Mesenchymal stem cell (in vitro differentiated cells and primary cell): ENCODE measurements around the gene RNLS.

Experiments used
- DNase-seq: peaks from one replicate; pipeline ENCODE4 v3.0.0-alpha.2; 2013
- H2AFZ ChIP-seq: one replicate; pipeline ENCODE4 v1.6.1; 2013; ENCODE audit warnings: low read depth, mild to moderate bottlenecking, control low read depth, inconsistent platforms, low read length, moderate library complexity
- H2AK5ac ChIP-seq: 2 replicates; pipeline ENCODE4 v1.6.1; 2013; ENCODE audit warnings: low read length, moderate library complexity, mild to moderate bottlenecking, inconsistent platforms; ENCODE audit not compliant: severe bottlenecking
- H2BK120ac ChIP-seq: one replicate; pipeline ENCODE4 v1.6.1; 2013; ENCODE audit warnings: low read depth, mild to moderate bottlenecking, inconsistent platforms, low read length, moderate library complexity
- H2BK12ac ChIP-seq, 2 experiments: one replicate each; pipeline ENCODE4 v1.6.1; 2013; ENCODE audit warnings: inconsistent platforms in 2 of 2, low read length in 2 of 2, mild to moderate bottlenecking in 2 of 2, moderate library complexity in 2 of 2, control low read depth in 1 of 2
- H2BK15ac ChIP-seq: one replicate; pipeline ENCODE4 v1.6.1; 2013; ENCODE audit warnings: mild to moderate bottlenecking, low read depth, inconsistent platforms; ENCODE audit not compliant: poor library complexity, severe bottlenecking
- H2BK5ac ChIP-seq: 2 replicates; pipeline ENCODE4 v1.6.1; 2013; ENCODE audit warnings: low read depth, mild to moderate bottlenecking, low read length, control low read depth, inconsistent platforms; ENCODE audit not compliant: poor library complexity, severe bottlenecking
- H3K14ac ChIP-seq, 2 experiments: one replicate each; pipeline ENCODE4 v1.6.1; 2013; ENCODE audit warnings: inconsistent platforms in 2 of 2, low read length in 2 of 2, control low read depth in 1 of 2, mild to moderate bottlenecking in 1 of 2, moderate library complexity in 1 of 2
- H3K18ac ChIP-seq, 2 experiments: one replicate each; pipeline ENCODE4 v1.6.1; 2013; ENCODE audit warnings: inconsistent platforms in 2 of 2, low read length in 2 of 2, control low read depth in 1 of 2, low read depth in 1 of 2, mild to moderate bottlenecking in 1 of 2
- H3K23ac ChIP-seq, 2 experiments: one replicate each; pipeline ENCODE4 v1.6.1; 2013; ENCODE audit warnings: inconsistent platforms in 2 of 2, low read length in 2 of 2, mild to moderate bottlenecking in 2 of 2, moderate library complexity in 2 of 2, control low read depth in 1 of 2
- H3K27ac ChIP-seq: 2 replicates; pipeline ENCODE4 v1.5.1; 2013; ENCODE audit warnings: mild to moderate bottlenecking, moderate library complexity, low read length, control low read depth, inconsistent platforms; ENCODE audit not compliant: poor library complexity, severe bottlenecking
- H3K27me3 ChIP-seq, 2 experiments: 2 replicates each; pipeline versions ENCODE4 v1.6.1 to v1.7.0; 2013; ENCODE audit warnings: low read length in 2 of 2, mild to moderate bottlenecking in 2 of 2, moderate library complexity in 2 of 2, control low read depth in 1 of 2, inconsistent platforms in 1 of 2; ENCODE audit not compliant: control insufficient read depth in 1 of 2, insufficient read depth in 1 of 2
- H3K36me3 ChIP-seq, 2 experiments: 2 replicates each; pipeline versions ENCODE4 v1.6.1 to v1.7.0; 2013; ENCODE audit warnings: low read length in 2 of 2, control low read depth in 1 of 2, inconsistent platforms in 1 of 2, low read depth in 1 of 2, mild to moderate bottlenecking in 1 of 2; ENCODE audit not compliant: insufficient read depth in 2 of 2, control insufficient read depth in 1 of 2
- H3K4ac ChIP-seq, 2 experiments: one replicate each; pipeline ENCODE4 v1.6.1; 2013; ENCODE audit warnings: inconsistent platforms in 2 of 2, low read length in 2 of 2, mild to moderate bottlenecking in 2 of 2, moderate library complexity in 2 of 2, control low read depth in 1 of 2, low read depth in 1 of 2
- H3K4me1 ChIP-seq: 2 replicates; pipeline ENCODE4 v1.6.1; 2013; ENCODE audit warnings: low read depth, low read length, control low read depth; ENCODE audit not compliant: control insufficient read depth, insufficient read depth
- H3K4me2 ChIP-seq: 2 replicates; pipeline ENCODE4 v1.6.1; 2013; ENCODE audit warnings: low read length, mild to moderate bottlenecking, inconsistent platforms; ENCODE audit not compliant: poor library complexity, severe bottlenecking
- H3K4me3 ChIP-seq, 2 experiments: 2 replicates each; pipeline versions ENCODE4 v1.5.1 to v1.7.0; 2013; ENCODE audit warnings: low read length in 2 of 2, mild to moderate bottlenecking in 2 of 2, control low read depth in 1 of 2, low read depth in 1 of 2; ENCODE audit not compliant: insufficient read depth in 1 of 2
- H3K79me1 ChIP-seq: replicated peaks from 2 replicates; pipeline ENCODE4 v1.6.1; 2013; ENCODE audit warnings: mild to moderate bottlenecking, control low read depth, low read length, inconsistent platforms; ENCODE audit not compliant: poor library complexity, severe bottlenecking
- H3K9ac ChIP-seq: 2 replicates; pipeline ENCODE4 v1.7.0; 2013; ENCODE audit warnings: mild to moderate bottlenecking, low read length, moderate library complexity
- H3K9me3 ChIP-seq: 2 replicates; pipeline ENCODE4 v1.7.0; 2013; ENCODE audit warnings: mild to moderate bottlenecking, low read length; ENCODE audit not compliant: control insufficient read depth
- H4K8ac ChIP-seq: one replicate; pipeline ENCODE4 v1.6.1; 2013; ENCODE audit warnings: inconsistent platforms, mild to moderate bottlenecking, low read length, moderate library complexity
- H4K91ac ChIP-seq: one replicate; pipeline ENCODE4 v1.6.1; 2013; ENCODE audit warnings: mild to moderate bottlenecking, low read length, inconsistent platforms
- WGBS: methylation state at CpG from one replicate; pipeline ENCODE4 v1.1.7; 2013; ENCODE audit warnings: mixed read lengths; 5-methylcytosine and 5-hydroxymethylcytosine counted together

The RNLS gene

GRCh38 chr10:88528806-88529570 is 54.1 kb downstream of the RNLS start:
- no peak overlapping the region for H3K4me2 ChIP-seq
- no peak for DNase-seq
- peaks cover under 1% of the 10 kb centered on the region for H3K4me1 ChIP-seq

DNA sequence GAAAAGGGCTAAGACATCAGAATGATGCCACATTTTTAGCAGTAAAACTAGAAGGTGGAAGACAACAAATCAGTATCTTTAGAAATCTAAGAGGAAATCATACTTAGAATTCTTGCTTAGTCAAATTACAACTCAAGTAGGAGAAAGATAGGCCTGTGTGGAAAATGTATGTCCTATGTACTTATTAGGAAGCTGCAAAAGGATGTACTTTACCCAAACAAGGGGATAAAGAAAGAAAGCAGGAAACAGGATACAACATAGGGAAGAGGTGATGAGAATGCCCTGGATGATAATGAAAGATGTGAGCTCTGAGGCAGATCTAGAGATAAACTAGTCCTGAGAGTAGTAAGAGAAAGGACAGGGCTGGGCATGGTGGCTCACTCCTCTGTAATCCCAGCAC is 54.9 kb downstream of the RNLS start:
- H3K14ac ChIP-seq = no peak overlapping the region
- no peak overlapping the region for H3K27ac ChIP-seq
- no peak overlapping the region for H2BK5ac ChIP-seq
- H3K4ac ChIP-seq = no peak overlapping the region
- no peak overlapping the region for H2AK5ac ChIP-seq
- no peaks in the 10 kb centered on the region for H3K36me3 ChIP-seq
- no peak overlapping the region for H2BK15ac ChIP-seq
- H3K18ac ChIP-seq = no peak overlapping the region
- no peak overlapping the region for H3K9ac ChIP-seq
- no peak overlapping the region for H2BK120ac ChIP-seq
- no peak overlapping the region for H3K4me3 ChIP-seq
- H3K4me1 ChIP-seq = peaks cover 1% of the 10 kb centered on the region
- H2BK12ac ChIP-seq = no peak overlapping the region
- H3K79me1 ChIP-seq = no peaks in the 10 kb centered on the region
- no peak overlapping the region for H4K91ac ChIP-seq
- no peak overlapping the region for H4K8ac ChIP-seq
- H3K23ac ChIP-seq = no peak overlapping the region
- no peak overlapping the region for H2AFZ ChIP-seq
- H3K27me3 ChIP-seq = no peaks in the 10 kb centered on the region
- no peak overlapping the region for H3K4me2 ChIP-seq
- DNase-seq = peak; percentile 44
- no peaks in the 10 kb centered on the region for H3K9me3 ChIP-seq

More at GRCh38 chr10:88528806-88529570, 54.1 kb downstream of the RNLS start:
- H3K27ac ChIP-seq = no peak overlapping the region
- H3K4me3 ChIP-seq = no peak overlapping the region
- H3K4ac ChIP-seq = no peak overlapping the region
- H4K91ac ChIP-seq = no peak overlapping the region
- no peaks in the 10 kb centered on the region for H3K9me3 ChIP-seq
- no peak overlapping the region for H3K23ac ChIP-seq
- no peak overlapping the region for H2BK5ac ChIP-seq
- H3K14ac ChIP-seq = no peak overlapping the region
- no peaks in the 10 kb centered on the region for H3K36me3 ChIP-seq
- no peak overlapping the region for H2BK15ac ChIP-seq
- no peaks in the 10 kb centered on the region for H3K79me1 ChIP-seq
- no peaks in the 10 kb centered on the region for H3K27me3 ChIP-seq
- H2BK120ac ChIP-seq = no peak overlapping the region
- no peak overlapping the region for H4K8ac ChIP-seq
- no peak overlapping the region for H3K18ac ChIP-seq
- WGBS = no CpG with 5 or more reads among the region's 4 CpGs
- H3K9ac ChIP-seq = no peak overlapping the region
- H2AK5ac ChIP-seq = no peak overlapping the region
- no peak overlapping the region for H2AFZ ChIP-seq
- no peak overlapping the region for H2BK12ac ChIP-seq

DNA sequence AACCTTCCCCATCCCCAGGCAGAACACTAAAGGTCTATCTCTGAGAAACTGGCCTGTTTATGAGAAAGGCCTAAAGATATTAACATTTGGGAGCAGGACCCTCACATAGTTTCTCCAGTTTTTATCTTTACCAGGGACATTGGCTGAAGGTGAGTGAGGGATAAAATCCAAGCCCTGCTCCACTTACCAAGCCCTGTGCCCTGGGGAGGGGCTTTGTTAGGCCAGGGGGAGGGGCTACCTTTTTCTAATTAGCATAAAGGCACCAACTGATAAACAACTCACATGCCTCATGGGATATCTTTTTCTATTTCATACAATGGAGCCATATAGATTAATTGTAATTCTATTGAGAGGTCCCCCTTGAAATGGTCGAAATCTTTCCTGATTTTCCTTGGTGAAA is 55.9 kb downstream of the RNLS start:
- H3K79me1 ChIP-seq = no peaks in the 10 kb centered on the region
- peaks cover 1% of the 10 kb centered on the region for H3K4me1 ChIP-seq
- H3K9me3 ChIP-seq = no peaks in the 10 kb centered on the region
- H3K18ac ChIP-seq = no peak overlapping the region
- no peak overlapping the region for H3K4me2 ChIP-seq
- no peak overlapping the region for H2AFZ ChIP-seq
- H2BK120ac ChIP-seq = no peak overlapping the region
- H3K9ac ChIP-seq = no peak overlapping the region
- H3K4me3 ChIP-seq = no peak overlapping the region
- no peak overlapping the region for H4K8ac ChIP-seq
- DNase-seq = no peak
- no peak overlapping the region for H3K27ac ChIP-seq
- no peak overlapping the region for H3K14ac ChIP-seq
- peak overlapping the region; percentile 12 for H2BK15ac ChIP-seq
- no peak overlapping the region for H3K4ac ChIP-seq
- H2BK12ac ChIP-seq = peak overlapping the region in 1 of 2 experiments; percentile 9
- H3K27me3 ChIP-seq = no peaks in the 10 kb centered on the region
- WGBS = 94% methylated on average over 1 of the region's 1 CpG
- H3K36me3 ChIP-seq = no peaks in the 10 kb centered on the region
- H2BK5ac ChIP-seq = no peak overlapping the region
- H3K23ac ChIP-seq = no peak overlapping the region
- no peak overlapping the region for H4K91ac ChIP-seq
- no peak overlapping the region for H2AK5ac ChIP-seq

DNA sequence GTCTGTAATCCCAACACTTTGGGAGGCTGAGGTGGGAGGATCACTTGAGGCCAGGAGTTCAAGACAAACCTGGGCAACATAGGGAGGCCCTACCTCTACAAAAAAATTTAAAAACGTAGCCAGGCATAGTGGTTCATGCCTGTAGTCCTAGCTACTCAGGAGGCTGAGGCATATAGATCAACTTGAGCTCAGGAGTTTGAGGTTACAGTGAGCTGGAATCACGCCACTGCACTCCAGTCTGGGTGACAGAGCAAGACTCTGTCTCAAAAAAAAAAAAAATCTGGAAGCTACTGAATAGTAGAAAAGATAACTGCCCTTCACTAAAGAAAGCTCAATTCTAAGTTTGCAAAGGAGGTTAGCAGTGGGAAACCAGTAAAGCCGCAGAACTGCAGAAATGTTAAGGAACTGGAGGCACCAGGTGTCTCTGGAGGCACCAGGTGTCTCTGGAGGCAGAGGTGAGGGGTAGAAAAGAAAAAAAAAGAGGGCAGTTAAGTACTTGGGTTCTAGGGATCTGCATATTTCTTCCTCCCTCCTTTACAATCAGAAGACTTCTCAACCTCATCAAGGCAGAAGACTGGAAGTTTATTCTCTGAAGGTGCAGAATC is 56.5 kb downstream of the RNLS start:
- no peak overlapping the region for H2AK5ac ChIP-seq
- WGBS = 95% methylated on average over 2 of the region's 3 CpGs

More for the DNA sequence above, 56.5 kb downstream of the RNLS start:
- Histone ChIP-seq H3K18ac (no peak overlapping the region), H4K91ac (no peak overlapping the region), H3K4ac (no peak overlapping the region), H2BK5ac (no peak overlapping the region), H2BK120ac (no peak overlapping the region), H3K4me3 (no peak overlapping the region), H3K23ac (no peak overlapping the region), H3K9ac (no peak overlapping the region), H4K8ac (no peak overlapping the region), H3K4me2 (no peak overlapping the region), H3K9me3 (no peaks in the 10 kb centered on the region), H3K14ac (no peak overlapping the region), H2BK15ac (peak overlapping the region; percentile 12), H3K79me1 (no peaks in the 10 kb centered on the region), H3K36me3 (no peaks in the 10 kb centered on the region), H3K27ac (no peak overlapping the region), H3K4me1 (peaks cover 1% of the 10 kb centered on the region), H3K27me3 (no peaks in the 10 kb centered on the region), H2AFZ (no peak overlapping the region), H2BK12ac (peak overlapping the region in 1 of 2 experiments; percentile 9)
- no peak for DNase-seq
